GM20000 (cell line): Measurements from ENCODE around the gene TCTN2.

Experiments used
- DNase-seq: peaks from one replicate; pipeline ENCODE4 v3.0.0; 2012; ENCODE audit warnings: low spot score
- TF ChIP-seq, protein P1 (sequence below): IDR thresholded peaks from 2 replicates; pipeline ENCODE4 v1.5.1; 2012; ENCODE audit warnings: mild to moderate bottlenecking, control low read depth; ENCODE audit errors: extremely low read depth, missing control alignments

The TCTN2 gene

DNA sequence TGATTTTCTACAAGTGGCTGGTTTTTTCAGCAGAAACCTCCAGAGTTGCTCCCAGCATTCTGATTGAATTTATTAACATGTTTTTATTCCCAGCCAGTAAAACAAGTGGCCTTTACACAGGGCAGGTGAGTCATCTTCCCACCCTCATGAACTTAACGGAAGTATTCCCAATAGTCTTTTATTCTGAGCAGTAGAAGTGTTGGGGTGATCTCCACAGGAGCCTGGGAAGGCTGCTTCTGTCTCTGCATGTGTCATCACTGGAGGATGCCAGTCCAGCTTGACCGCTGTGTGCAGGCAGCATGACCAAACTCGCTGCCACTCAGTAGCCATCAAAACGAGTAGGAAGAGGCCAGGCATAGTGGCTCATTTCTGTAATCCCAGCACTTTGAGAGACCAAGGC is 77.7 kb downstream of the TCTN2 start:
- no peak for DNase-seq
- TF ChIP-seq, protein P1, sequence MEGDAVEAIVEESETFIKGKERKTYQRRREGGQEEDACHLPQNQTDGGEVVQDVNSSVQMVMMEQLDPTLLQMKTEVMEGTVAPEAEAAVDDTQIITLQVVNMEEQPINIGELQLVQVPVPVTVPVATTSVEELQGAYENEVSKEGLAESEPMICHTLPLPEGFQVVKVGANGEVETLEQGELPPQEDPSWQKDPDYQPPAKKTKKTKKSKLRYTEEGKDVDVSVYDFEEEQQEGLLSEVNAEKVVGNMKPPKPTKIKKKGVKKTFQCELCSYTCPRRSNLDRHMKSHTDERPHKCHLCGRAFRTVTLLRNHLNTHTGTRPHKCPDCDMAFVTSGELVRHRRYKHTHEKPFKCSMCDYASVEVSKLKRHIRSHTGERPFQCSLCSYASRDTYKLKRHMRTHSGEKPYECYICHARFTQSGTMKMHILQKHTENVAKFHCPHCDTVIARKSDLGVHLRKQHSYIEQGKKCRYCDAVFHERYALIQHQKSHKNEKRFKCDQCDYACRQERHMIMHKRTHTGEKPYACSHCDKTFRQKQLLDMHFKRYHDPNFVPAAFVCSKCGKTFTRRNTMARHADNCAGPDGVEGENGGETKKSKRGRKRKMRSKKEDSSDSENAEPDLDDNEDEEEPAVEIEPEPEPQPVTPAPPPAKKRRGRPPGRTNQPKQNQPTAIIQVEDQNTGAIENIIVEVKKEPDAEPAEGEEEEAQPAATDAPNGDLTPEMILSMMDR, result no peak

DNA sequence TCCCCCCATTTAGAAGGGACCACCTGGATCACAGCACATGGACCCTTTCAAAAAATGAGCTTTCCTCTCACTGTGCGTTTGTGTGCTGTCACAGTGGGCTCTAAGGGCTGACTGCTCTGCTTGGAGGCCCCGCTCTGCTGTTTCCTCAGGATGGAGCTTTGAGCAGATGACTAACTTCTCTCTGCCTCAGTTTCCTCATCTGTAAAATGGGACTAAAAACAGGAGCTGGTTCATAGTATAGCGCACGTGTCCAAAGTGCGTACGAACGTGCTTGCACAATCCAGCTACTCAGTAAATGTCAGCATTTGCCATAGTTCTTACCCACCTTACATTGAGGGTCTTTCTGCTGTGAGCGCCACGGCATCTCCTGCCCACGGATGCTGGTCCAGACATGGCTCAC is 78.4 kb downstream of the TCTN2 start:
- TF ChIP-seq, protein P1, result no peak

DNA sequence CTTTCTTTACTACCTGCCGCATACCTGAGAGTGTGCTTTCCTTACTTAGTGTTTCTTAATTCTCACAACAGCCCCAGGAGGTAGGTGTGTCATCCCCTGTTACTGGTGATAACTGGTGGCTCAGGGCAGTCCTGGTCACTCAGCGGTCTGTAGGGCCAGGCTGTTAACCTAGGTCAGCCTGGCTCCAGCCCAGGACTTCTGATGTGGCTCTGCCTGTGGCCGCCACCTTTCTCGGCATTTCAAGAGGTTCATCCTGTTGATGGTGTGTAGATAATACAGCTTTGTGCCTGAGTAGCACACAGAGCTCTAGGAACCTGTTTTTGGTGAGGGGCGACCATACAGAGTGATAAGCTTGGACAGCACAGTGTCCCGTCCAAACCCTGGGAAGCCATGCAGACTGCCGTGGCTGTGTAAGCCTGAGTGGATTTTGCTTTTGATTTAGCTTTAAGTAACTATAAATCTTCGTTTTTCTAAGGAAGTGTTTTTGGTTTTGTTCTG is 79.3 kb downstream of the TCTN2 start:
- no peak for DNase-seq
- TF ChIP-seq, protein P1, result no peak

More for the DNA sequence above, 78.4 kb downstream of the TCTN2 start:
- DNase-seq, result no peak

DNA sequence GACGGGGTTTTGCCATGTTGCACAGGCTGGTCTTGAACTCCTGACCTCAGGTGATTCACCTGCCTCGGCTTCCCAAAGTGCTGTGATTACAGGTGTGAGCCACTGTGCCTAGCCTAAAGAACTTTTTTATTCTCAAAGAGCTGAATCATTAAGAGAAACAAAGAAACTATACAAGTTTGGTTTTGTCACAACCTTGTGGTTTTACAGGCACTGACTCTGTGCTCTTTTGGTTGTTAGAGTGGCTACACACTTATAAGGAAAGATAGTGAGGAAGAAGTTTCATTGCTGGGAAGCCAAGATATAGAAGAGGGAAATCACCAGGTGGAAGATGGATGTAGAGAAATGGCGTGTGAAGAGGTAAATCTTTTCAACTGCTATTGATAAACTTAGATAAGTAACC is 81.1 kb downstream of the TCTN2 start:
- DNase-seq, result no peak
- TF ChIP-seq, protein P1, result no peak

DNA sequence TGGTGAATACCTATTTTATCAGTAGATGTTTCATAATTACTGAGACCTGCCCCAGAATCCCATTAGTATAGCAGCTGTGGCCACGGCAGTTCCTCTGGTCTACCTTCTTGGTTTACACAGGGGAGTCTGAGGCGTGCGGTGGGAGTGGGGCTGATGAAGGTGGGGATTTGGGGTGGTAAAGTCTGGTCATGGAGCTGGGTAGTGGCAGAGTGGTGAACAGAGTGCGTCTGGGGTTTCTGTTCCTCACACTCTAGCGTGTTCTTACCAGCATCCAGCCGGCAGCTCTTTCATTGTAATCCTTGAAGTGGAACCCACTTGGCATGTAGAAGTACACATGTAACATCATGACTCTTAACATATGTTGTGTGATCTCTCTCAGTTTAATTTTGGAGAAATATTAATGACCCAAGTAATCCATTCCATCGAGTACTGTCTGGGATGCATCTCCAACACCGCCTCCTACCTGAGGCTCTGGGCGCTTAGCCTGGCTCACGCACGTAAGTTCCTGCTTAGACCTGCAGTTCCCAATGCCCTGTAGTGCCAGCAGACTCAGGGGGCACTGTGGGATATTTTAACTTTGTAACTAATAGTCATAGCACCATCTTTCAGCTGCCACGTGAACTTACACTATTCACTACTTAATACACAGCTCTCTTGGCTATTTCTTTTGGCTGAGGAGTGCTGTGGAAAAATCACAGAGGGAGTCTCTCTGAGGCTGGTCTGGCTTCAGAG is 83.3 kb downstream of the TCTN2 start:
- TF ChIP-seq, protein P1, result no peak
- no peak for DNase-seq

DNA sequence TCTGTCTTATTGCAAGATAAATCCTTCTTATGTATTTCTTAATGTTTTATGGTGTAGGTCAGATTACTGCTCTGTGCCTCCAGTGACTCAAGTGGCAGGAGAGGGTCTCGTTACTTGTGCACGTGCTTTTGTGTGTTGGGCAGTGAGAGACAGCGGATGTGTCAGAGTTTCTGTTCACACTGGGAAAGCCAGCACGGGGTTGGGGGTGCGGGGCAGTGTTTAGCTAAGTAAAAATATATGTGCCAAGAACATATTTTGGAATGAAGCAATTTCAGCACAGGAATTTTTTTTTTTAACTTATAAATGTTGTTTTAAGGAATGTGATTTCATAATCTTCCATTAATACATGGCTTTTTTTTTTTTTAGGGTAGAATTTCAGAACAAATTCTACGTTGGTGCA is 86.6 kb downstream of the TCTN2 start:
- TF ChIP-seq, protein P1, result no peak
- DNase-seq, result no peak
